GM19099 (cell line): Measurements from ENCODE around the gene OR2L8.

Experiments used
- POLR2A ChIP-seq: IDR thresholded peaks from 3 replicates; pipeline ENCODE4 v1.6.1; 2011; ENCODE audit warnings: low read depth; ENCODE audit not compliant: insufficient read length; ENCODE audit errors: extremely low read depth

OR2L8 gene

GRCh38 chr1:247948558-247948957, at the start of gene OR2L8:
TSS of gene OR2L8 (plus strand) at chr1:247948858. CDS start at chr1:247948858, 0 bp downstream.
- TF ChIP-seq POLR2A = no peak

DNA sequence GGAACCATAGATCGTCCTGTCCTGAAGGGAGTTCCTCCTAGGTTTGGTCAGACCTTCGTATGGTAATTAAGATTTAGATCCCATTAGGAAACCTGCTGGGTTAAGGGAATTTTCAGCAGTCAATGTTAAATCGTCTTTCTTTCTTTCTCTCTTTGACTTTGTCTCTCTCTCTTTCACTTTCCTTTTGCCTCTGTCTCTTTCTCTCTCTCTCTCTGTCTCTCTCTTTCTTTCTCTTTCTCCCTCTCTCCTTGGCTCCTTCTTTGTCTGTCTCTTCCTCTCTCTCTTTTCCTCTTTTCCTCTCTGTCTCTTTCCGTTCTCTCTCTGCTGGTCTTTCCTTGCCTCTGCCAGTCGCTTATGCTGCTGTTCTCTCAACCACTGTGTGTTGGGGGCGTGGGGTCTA, 44.5 kb upstream of the OR2L8 start:
- no peak for TF ChIP-seq POLR2A

GRCh38 chr1:247905181-247905580, 43.5 kb upstream of the OR2L8 start:
- no peak for TF ChIP-seq POLR2A

DNA sequence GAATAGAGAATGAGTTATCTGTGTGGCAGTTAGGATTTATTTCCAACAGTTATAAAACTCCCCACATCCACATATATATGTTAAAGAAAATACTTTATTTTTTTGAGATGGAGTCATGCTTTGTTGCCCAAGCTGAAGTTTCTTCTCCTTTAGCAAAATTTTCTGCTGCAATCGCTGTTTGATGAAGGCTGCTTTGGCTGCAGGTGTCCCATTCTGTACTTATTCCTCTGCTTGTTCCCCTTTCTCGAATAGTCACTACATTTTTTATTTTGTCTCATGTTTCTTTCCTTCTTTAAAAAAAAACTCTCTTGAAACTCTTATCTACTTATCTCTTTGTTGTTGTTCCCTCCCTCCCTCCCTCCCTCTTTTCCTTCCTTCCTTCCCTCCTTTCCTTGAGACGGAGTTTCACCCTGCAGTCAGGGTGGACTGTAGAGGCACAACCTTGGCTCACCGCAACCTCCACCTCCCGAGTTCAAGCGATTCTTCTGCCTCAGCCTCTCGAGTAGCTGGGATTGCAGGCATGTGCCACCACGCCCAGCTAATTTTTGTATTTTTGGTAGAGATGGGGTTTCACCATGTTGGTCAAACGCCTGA, 42.7 kb upstream of the OR2L8 start:
- no peak for TF ChIP-seq POLR2A

- TF ChIP-seq POLR2A = no peak
These were observed 42.1 kb upstream of the OR2L8 start for GRCh38 chr1:247906504-247907047.

DNA sequence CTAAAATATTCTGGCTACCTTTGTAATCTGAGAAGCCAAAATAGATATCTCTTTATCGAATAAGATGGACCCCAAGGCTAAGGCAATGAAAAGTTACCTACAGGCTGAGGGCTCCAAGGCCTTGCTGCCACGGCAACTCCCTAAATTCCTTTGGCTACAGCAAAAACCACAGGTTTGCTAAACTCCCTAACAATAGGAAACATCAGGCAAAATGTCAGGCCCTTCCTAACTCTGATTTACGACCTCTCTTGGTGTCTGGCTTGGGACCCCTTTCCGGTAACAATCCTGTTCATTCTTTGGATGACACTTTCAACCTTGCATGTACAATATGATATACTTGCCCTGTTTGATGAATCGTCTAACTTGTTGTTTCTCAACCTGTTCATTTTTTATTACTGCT, 39.9 kb upstream of the OR2L8 start:
- TF ChIP-seq POLR2A = no peak

GRCh38 chr1:247913786-247914185, 34.9 kb upstream of the OR2L8 start:
- TF ChIP-seq POLR2A = no peak

- TF ChIP-seq POLR2A = no peak
These were observed 33.6 kb upstream of the OR2L8 start for GRCh38 chr1:247914941-247915662.

GRCh38 chr1:247919952-247920351, 28.7 kb upstream of the OR2L8 start, which contains the start of gene OR2T8:
TSS of gene OR2T8 (plus strand) at chr1:247920252. CDS start at chr1:247921018, 766 bp downstream.
- TF ChIP-seq POLR2A = no peak

DNA sequence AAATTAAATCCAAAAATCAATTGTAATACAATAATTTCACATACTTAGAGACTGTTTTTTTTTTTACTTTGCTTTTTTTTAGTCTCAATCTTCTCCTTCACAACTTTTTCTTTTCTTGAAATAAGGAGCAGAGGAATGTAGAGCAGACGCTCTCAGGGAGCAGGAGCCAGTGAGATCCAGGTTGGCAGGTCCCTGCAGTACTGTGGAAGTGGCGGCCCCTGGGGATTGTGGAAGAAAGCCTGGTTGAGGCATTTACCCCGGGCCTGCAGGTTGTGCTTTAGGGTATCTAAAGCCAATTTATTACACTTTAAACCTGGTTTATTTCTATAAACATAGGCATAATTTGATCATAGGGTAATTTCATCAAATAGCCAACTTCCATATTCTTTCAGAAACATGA, 24.7 kb upstream of the OR2L8 start:
- no peak for TF ChIP-seq POLR2A

DNA sequence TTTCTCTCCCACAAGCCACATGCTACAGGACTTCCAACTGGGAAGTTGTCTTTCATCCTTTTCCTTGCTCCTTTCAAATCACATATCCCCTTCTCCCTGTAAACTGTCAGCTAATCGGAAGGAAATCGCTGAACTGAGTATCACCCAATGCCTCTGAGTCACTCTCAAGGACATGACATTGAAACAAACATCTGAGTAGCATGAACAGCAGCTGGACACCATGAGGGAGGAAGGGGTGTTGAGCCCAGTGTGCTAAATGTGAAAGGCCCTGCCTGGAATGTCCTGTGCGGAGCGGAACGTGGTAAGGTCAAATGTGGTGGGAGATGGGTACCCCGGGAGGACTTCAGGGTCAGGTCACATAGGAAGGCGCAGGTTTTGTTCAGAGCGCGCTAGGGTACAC, 23.8 kb upstream of the OR2L8 start, which contains the start of gene OR2AJ1:
OR2AJ1 (plus strand) TSS at position 22 of the 400 bp plus-strand sequence. CDS start 8,880 bp downstream, outside the sequence.
- TF ChIP-seq POLR2A = no peak

GRCh38 chr1:247933989-247934388, 14.7 kb upstream of the OR2L8 start:
- TF ChIP-seq POLR2A = no peak

GRCh38 chr1:247935781-247936180, 12.9 kb upstream of the OR2L8 start:
- TF ChIP-seq POLR2A = no peak

- no peak for TF ChIP-seq POLR2A
These were observed 12.2 kb upstream of the OR2L8 start for GRCh38 chr1:247936415-247936814.

- TF ChIP-seq POLR2A = no peak
These were observed 6.0 kb upstream of the OR2L8 start for GRCh38 chr1:247942624-247943023.

- no peak for TF ChIP-seq POLR2A
These were observed 4.8 kb downstream of the OR2L8 start for GRCh38 chr1:247953408-247953807.
